ENCODE results near the gene RANBP3. TPM values are rescaled to one million over a fixed set of nuclear protein-coding genes. Genes with fewer than 3 reads are reported as not detected.

The RANBP3 gene
- total and polyA plus RNA-seq, 2 of the 8 experiments (the other 6 are each of a cell fraction or from before 2014, with no cell fraction given), result 95.4 to 122 TPM

GRCh38 chr19:5935473-5936291 lies 42.3 kb downstream of the RANBP3 start (continued):
- TF ChIP-seq POLR2AphosphoS5 (IDR thresholded peaks at IDR 0.05; ENCODE audit: low read depth, low read length), result no peak
- TF ChIP-seq SIN3A (conservative IDR thresholded peaks at IDR 0.05 in 1 of 2, IDR thresholded peaks at IDR 0.05 in 1 of 2; ENCODE audit: low read depth in 1 of 2, low read length in 2 of 2), result no peak
- TF ChIP-seq CBX8 (IDR thresholded peaks at IDR 0.05; ENCODE audit: borderline replicate concordance, low read depth, low read length), result no peak

Measured in H1 (cell line).